GM23338 (cell line): ENCODE results near the gene MOB3C. TPM values are rescaled to one million over a fixed set of nuclear protein-coding genes. Genes with fewer than 3 reads are reported as not detected.

Source experiments
- ATAC-seq: fragments of 200-7000 bp; cut with Tn5 transposase; 3 replicates; pipeline ENCODE4 v1.9.1; 2020
- DNase-seq: peaks from one replicate; pipeline ENCODE4 v3.0.0-alpha.2; 2015; ENCODE audit warnings: low spot score
- H2AFZ ChIP-seq: fragments of 200-600 bp; sonication (generic); 2 replicates; pipeline ENCODE4 v1.8.0; 2016; ENCODE audit warnings: antibody characterized with exemption, mild to moderate bottlenecking, moderate library complexity
- H3F3A ChIP-seq: fragments of 200-600 bp; sonication (generic); replicated peaks from 2 replicates; pipeline ENCODE4 v1.8.0; 2017; ENCODE audit warnings: antibody characterized with exemption, mixed run types, low read depth
- H3K27ac ChIP-seq: fragments of 200-600 bp; sonication (generic); 2 replicates; pipeline ENCODE4 v1.6.1; 2016; ENCODE audit warnings: low read depth
- H3K27me3 ChIP-seq: fragments of 200-600 bp; sonication (generic); 2 replicates; pipeline ENCODE4 v1.8.0; 2016; ENCODE audit warnings: mild to moderate bottlenecking, mixed run types, moderate library complexity; ENCODE audit not compliant: insufficient read depth
- H3K36me3 ChIP-seq: fragments of 200-600 bp; sonication (generic); 2 replicates; pipeline ENCODE4 v1.8.0; 2016; ENCODE audit warnings: mild to moderate bottlenecking; ENCODE audit not compliant: insufficient read depth
- H3K4me1 ChIP-seq: fragments of 200-600 bp; sonication (generic); 2 replicates; pipeline ENCODE4 v1.8.0; 2016; ENCODE audit warnings: mild to moderate bottlenecking, moderate library complexity; ENCODE audit not compliant: insufficient read depth
- H3K4me2 ChIP-seq: fragments of 200-600 bp; sonication (generic); 2 replicates; pipeline ENCODE4 v1.7.1; 2017; ENCODE audit warnings: mixed run types
- H3K4me3 ChIP-seq: fragments of 200-600 bp; sonication (generic); 2 replicates; pipeline ENCODE4 v1.6.1; 2016; ENCODE audit warnings: mixed run types
- H3K79me2 ChIP-seq: fragments of 200-600 bp; sonication (generic); replicated peaks from 2 replicates; pipeline ENCODE4 v1.8.0; 2017; ENCODE audit warnings: mild to moderate bottlenecking; ENCODE audit not compliant: insufficient read depth
- H3K9me2 ChIP-seq: fragments of 200-600 bp; sonication (generic); 2 replicates; pipeline ENCODE4 v1.8.0; 2017; ENCODE audit not compliant: insufficient read depth
- H4K20me1 ChIP-seq: fragments of 200-600 bp; sonication (generic); replicated peaks from 2 replicates; pipeline ENCODE4 v1.8.0; 2017; ENCODE audit warnings: mild to moderate bottlenecking; ENCODE audit not compliant: insufficient read depth
- H3K27ac Mint-ChIP-seq: 2 replicates; pipeline ENCODE4 v1.8.0; 2020; ENCODE audit warnings: inconsistent platforms, mild to moderate bottlenecking, moderate library complexity, mixed read lengths
- H3K27me3 Mint-ChIP-seq: 3 replicates; pipeline ENCODE4 v1.8.0; 2022; ENCODE audit warnings: low read depth, mild to moderate bottlenecking, moderate library complexity, mixed read lengths, inconsistent platforms; ENCODE audit not compliant: insufficient read depth, poor library complexity
- H3K36me3 Mint-ChIP-seq: 3 replicates; pipeline ENCODE4 v1.8.0; 2021; ENCODE audit warnings: low read depth, mild to moderate bottlenecking, inconsistent platforms, moderate library complexity, mixed read lengths
- H3K4me1 Mint-ChIP-seq: 3 replicates; pipeline ENCODE4 v1.8.0; 2020; ENCODE audit warnings: mild to moderate bottlenecking, inconsistent platforms, mixed read lengths
- H3K4me3 Mint-ChIP-seq: 3 replicates; pipeline ENCODE4 v1.8.0; 2021; ENCODE audit warnings: moderate library complexity, mild to moderate bottlenecking, inconsistent platforms, mixed read lengths
- H3K9me3 Mint-ChIP-seq: 3 replicates; pipeline ENCODE4 v1.8.0; 2020; ENCODE audit warnings: moderate library complexity, mild to moderate bottlenecking, inconsistent platforms, mixed read lengths
- EZH2 ChIP-seq: fragments of 200-600 bp; sonication (generic); IDR thresholded peaks from one replicate; pipeline ENCODE4 v1.8.0; 2017; ENCODE audit warnings: antibody characterized with exemption, mild to moderate bottlenecking, low read depth; ENCODE audit not compliant: unreplicated experiment
- JUNB ChIP-seq: IDR thresholded peaks from one replicate; pipeline ENCODE4 v1.6.1; 2016; ENCODE audit warnings: antibody characterized with exemption; ENCODE audit not compliant: unreplicated experiment
- NANOG ChIP-seq: IDR thresholded peaks from 2 replicates; pipeline ENCODE4 v1.6.1; 2016; ENCODE audit warnings: antibody characterized with exemption, borderline replicate concordance
- POLR2AphosphoS5 ChIP-seq: IDR thresholded peaks from 2 replicates; pipeline ENCODE4 v1.6.1; 2016; ENCODE audit warnings: antibody characterized with exemption, low read depth
- REST ChIP-seq: IDR thresholded peaks from one replicate; pipeline ENCODE4 v1.6.1; 2018; ENCODE audit warnings: antibody characterized with exemption; ENCODE audit not compliant: unreplicated experiment
- STAT1 ChIP-seq: IDR thresholded peaks from one replicate; pipeline ENCODE4 v1.6.1; 2016; ENCODE audit warnings: antibody characterized with exemption; ENCODE audit not compliant: unreplicated experiment
- ZNF331 ChIP-seq: fragments of 250-450 bp; sonication (Bioruptor Pico); IDR thresholded peaks from 2 replicates; pipeline ENCODE4 v1.5.0; 2020; ENCODE audit warnings: low read depth, mild to moderate bottlenecking, moderate library complexity
- ZNF462 ChIP-seq: fragments of 250-450 bp; sonication (Bioruptor Pico); IDR thresholded peaks from 2 replicates; pipeline ENCODE4 v1.5.0; 2020; ENCODE audit warnings: mild to moderate bottlenecking, moderate library complexity
- polyA plus RNA-seq: library from polyadenylated mRNA; unstranded; fragments of >200 nt; fragmentation: Nextera tagmentation; extraction: Ambion mirVana; gene quantifications from 2 replicates; pipeline ENCODE4 v1.2.1, GENCODE V29; 2016
- total RNA-seq: library from RNA; depleted of rRNA; stranded (reverse); fragments of >200 nt; shearing (Covaris generic); gene quantifications from 2 replicates; pipeline ENCODE4 v1.2.3, GENCODE V29; 2014
- TF ChIP-seq, protein P1 (sequence below): IDR thresholded peaks from 2 replicates; pipeline ENCODE4 v1.6.1; 2016; ENCODE audit warnings: antibody characterized with exemption

MOB3C gene
- total and polyA plus RNA-seq, 2 experiments from 2014 or later = 1.1 to 6.2 TPM

DNA sequence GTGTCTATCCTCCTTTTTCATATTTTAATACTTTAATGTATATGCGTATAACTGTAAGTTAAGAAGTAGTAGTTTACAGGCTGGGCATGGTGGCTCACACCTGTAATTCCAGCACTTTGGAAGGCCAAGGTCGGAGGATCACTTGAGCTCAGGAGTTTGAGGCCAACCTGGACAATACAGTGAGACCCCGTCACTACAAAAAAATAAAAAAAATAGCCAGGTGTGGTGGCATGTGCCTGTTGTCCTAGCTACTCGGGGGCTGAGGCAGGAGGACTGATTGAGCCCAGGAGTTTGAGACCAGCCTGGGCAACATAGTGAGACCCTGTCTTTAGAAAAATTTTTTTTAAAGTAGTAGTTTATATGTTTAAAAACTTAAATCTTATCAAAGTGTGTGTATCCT is 29.2 kb upstream of the MOB3C start:
- Histone ChIP-seq H3K79me2 (no peaks in the 10 kb centered on the region), H3K27ac (no peak overlapping the region), H3K4me2 (no peak overlapping the region), H3K36me3 (peaks cover 13% of the 10 kb centered on the region), H4K20me1 (no peaks in the 10 kb centered on the region; the same call in 1 of the 2 replicates), H3K4me1 (no peaks in the 10 kb centered on the region), H3F3A (no peaks in the 10 kb centered on the region), H3K9me2 (no peaks in the 10 kb centered on the region), H2AFZ (no peak overlapping the region), H3K27me3 (no peaks in the 10 kb centered on the region), H3K4me3 (no peak overlapping the region)
- H3K9me3 Mint-ChIP-seq = peaks cover 15% of the 10 kb centered on the region; the same call in 2 of the 3 replicates
- H3K36me3 Mint-ChIP-seq = peaks cover 39% of the 10 kb centered on the region
- ATAC-seq (no peak), DNase-seq (no peak)
- H3K27me3 Mint-ChIP-seq = no peaks in the 10 kb centered on the region
- TF ChIP-seq POLR2AphosphoS5 (no peak), JUNB (no peak), EZH2 (no peak), REST (no peak), NANOG (no peak), ZNF331 (CRISPR knock-in tag) (no peak), ZNF462 (no peak), STAT1 (no peak)
- TF ChIP-seq, protein P1, sequence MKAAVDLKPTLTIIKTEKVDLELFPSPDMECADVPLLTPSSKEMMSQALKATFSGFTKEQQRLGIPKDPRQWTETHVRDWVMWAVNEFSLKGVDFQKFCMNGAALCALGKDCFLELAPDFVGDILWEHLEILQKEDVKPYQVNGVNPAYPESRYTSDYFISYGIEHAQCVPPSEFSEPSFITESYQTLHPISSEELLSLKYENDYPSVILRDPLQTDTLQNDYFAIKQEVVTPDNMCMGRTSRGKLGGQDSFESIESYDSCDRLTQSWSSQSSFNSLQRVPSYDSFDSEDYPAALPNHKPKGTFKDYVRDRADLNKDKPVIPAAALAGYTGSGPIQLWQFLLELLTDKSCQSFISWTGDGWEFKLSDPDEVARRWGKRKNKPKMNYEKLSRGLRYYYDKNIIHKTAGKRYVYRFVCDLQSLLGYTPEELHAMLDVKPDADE = no peak
- H3K27ac Mint-ChIP-seq = no peak overlapping the region
- H3K4me1 Mint-ChIP-seq = no peaks in the 10 kb centered on the region
- H3K4me3 Mint-ChIP-seq = no peak overlapping the region
